SK-MEL-5 (cell line): ENCODE results near the gene CRYBG1. TPM values are rescaled to one million over a fixed set of nuclear protein-coding genes. Genes with fewer than 3 reads are reported as not detected.
A peak's percentile ranks its signal among the peaks of the same experiment; 100 is the strongest.
"Not testable (repeated sequence)": the region's sequence is repeated elsewhere in the genome, so short reads cannot be mapped to it uniquely, and the experiment has no call there.

Source experiments
- DNase-seq: peaks from one replicate; pipeline ENCODE4 v3.0.0-alpha.2; 2016; ENCODE audit warnings: low read depth, low spot score
- in situ Hi-C: cut with HindIII; loops from 2 replicates; pipeline ENCODE4 v1.10.0; 2016; ENCODE audit warnings: low sequenced_read_pairs, high pct_unique_total_duplicates, low pct_unique_long_range_greater_than_20kb
- total RNA-seq: library from RNA; depleted of rRNA; stranded (reverse); fragments of >200 nt; shearing (Covaris generic); gene quantifications from 2 replicates; pipeline ENCODE4 v1.2.3, GENCODE V29; 2014

Gene CRYBG1
- total RNA-seq, 1 experiment from 2014 or later: 0.05 TPM

DNA sequence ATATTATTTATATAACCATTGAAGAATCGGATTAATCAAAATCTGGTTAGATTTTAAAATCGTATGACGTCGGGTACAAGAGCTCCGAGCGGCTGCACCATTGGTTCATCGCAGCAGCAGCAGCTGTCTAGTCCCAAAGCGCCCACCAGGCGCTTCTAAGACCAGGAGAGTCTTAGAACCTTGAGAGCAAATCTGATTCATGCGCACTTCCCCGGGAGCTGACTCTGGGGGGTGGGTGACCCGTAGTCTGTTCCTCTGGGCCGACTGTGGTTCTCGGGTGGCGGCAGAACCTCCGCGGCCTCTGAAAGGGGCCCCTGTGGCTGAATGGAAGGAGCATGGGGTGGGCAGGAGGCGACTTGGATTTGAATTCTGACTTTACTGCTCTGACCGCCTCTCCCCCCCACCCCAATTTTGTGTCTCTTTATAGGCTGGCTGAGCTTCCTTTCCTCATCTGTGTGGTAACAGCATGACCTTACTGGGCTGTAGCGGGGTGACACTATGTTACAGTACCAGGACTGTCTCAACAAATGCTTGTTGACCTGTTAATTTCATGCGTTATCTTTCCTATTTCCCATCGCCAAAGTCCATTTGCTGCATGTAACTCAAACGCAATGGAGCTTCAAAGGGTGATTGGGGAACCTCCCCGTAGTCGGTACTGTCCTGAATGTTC, 149.0 kb downstream of the CRYBG1 start:
- DNase-seq: no peak
- in situ Hi-C loops: no loop called here

DNA sequence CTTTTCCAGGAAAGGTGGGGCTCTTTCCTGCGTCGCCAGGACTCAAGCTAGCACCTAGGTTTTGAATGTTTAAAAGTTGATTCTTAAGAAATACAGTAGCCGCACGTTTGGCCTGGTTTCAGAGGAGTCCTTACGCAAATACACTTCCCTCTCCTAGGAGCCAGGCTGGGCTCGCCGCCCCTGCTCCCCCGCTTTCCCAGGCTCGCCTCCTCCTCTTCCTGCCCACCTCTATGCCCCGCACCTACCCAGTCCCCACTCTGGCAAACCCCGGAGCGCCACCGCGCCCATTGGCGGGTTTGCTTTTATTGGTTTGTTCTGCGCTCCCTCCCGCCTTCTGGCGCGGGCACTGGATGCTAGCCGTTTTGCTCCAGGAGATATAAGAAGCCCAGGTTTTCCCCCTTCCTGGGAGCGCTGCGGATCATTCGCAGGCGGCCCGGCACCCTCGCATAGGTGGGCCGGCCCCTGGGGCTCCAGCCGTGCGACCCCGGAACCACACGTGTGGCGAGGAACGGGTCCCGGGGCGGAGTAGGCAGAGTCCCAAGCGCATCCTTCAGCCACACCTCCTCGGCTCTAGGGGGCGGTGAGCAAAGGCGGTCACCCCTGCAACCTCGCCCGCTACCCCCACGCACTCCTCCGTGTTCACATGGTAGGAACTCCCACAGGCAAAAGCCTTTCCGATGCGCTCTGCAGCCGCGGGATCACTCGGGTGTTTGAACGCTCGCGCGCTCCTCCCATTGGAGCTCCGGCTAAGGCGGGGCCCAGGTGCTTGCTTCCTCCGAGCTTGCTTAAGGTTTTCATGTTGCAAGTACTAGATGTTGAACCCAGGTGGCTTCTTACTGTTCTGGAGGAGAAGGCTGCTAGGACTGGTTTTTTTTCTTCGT, 149.8 kb downstream of the CRYBG1 start:
- no peak for DNase-seq

DNA sequence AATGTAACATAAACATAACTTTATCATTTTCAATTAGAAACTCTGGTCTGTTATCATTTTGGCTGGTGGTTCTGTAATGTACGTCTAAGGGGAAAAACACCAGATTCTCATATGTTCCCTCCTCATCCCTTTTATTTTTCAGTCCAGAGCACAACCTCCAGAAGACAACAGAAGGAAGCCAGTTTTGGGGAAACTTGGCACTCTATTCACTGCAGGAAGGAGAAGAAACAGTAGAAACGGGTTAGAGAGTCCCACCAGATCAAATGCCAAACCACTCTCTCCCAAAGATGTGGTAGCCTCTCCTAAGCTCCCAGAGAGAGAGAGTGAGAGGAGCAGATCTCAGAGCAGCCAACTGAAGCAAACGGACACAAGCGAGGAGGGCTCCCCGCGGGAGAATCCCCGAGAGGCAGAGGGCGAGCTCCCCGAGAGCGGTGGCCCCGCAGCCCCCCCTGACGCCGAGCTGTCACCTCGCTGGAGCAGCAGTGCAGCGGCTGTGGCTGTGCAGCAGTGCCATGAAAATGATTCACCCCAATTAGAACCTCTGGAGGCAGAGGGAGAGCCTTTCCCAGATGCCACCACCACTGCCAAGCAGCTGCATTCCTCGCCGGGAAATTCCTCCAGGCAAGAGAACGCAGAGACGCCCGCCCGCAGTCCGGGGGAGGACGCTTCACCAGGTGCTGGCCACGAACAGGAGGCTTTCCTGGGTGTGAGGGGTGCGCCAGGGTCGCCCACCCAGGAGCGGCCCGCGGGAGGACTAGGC, 151.0 kb downstream of the CRYBG1 start:
- no peak for DNase-seq

More for the DNA sequence above, 149.8 kb downstream of the CRYBG1 start:
- in situ Hi-C loops: no loop called here

DNA sequence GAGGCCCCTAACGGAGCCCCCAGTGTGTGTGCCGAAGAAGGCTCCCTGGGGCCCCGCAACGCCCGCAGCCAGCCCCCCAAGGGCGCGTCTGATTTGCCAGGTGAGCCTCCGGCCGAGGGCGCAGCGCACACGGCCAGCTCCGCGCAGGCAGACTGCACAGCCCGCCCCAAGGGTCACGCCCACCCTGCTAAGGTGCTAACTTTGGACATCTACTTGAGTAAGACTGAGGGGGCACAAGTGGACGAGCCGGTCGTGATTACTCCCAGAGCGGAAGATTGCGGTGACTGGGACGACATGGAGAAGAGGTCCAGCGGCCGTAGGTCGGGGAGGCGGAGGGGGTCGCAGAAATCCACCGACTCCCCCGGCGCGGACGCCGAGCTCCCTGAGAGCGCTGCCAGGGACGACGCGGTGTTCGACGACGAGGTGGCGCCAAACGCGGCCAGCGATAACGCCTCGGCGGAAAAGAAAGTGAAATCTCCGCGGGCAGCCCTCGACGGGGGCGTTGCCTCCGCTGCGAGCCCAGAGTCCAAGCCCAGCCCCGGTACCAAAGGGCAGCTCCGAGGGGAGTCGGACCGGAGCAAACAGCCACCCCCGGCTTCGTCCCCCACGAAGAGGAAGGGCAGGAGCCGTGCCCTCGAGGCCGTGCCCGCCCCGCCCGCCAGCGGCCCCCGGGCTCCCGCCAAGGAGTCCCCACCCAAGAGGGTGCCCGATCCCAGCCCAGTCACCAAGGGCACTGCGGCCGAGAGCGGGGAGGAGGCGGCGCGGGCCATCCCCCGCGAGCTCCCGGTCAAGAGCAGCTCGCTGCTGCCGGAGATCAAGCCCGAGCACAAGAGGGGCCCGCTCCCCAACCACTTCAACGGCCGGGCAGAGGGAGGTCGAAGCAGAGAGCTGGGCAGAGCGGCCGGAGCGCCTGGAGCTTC, 151.8 kb downstream of the CRYBG1 start:
- in situ Hi-C loops: no loop called here
- no peak for DNase-seq

More for the DNA sequence above, 151.0 kb downstream of the CRYBG1 start:
- in situ Hi-C loops: no loop called here

- in situ Hi-C loops: no loop called here
Measured at GRCh38 chr6:106512968-106513574, 152.6 kb downstream of the CRYBG1 start.

GRCh38 chr6:106513808-106514582, 153.5 kb downstream of the CRYBG1 start:
- in situ Hi-C loops: no loop called here
- no peak for DNase-seq

More at GRCh38 chr6:106512968-106513574, 152.6 kb downstream of the CRYBG1 start:
- DNase-seq: no peak

GRCh38 chr6:106514583-106514885, 154.0 kb downstream of the CRYBG1 start:
- in situ Hi-C loops: no loop called here
- no peak for DNase-seq

- in situ Hi-C loops: not testable (repeated sequence)
Measured at GRCh38 chr6:106515582-106515981, 155.1 kb downstream of the CRYBG1 start.

GRCh38 chr6:106516616-106517015, 156.1 kb downstream of the CRYBG1 start:
- in situ Hi-C loops: no loop called here
- DNase-seq: no peak

More at GRCh38 chr6:106515582-106515981, 155.1 kb downstream of the CRYBG1 start:
- DNase-seq: not testable (repeated sequence)

GRCh38 chr6:106517706-106518105, 157.2 kb downstream of the CRYBG1 start:
- in situ Hi-C loops: no loop called here

GRCh38 chr6:106518748-106519147, 158.2 kb downstream of the CRYBG1 start:
- in situ Hi-C loops: no loop called here
- no peak for DNase-seq

More at GRCh38 chr6:106517706-106518105, 157.2 kb downstream of the CRYBG1 start:
- peak; percentile 87 for DNase-seq

GRCh38 chr6:106519460-106520394, 159.2 kb downstream of the CRYBG1 start:
- in situ Hi-C loops: no loop called here
- DNase-seq: peak; percentile 24

DNA sequence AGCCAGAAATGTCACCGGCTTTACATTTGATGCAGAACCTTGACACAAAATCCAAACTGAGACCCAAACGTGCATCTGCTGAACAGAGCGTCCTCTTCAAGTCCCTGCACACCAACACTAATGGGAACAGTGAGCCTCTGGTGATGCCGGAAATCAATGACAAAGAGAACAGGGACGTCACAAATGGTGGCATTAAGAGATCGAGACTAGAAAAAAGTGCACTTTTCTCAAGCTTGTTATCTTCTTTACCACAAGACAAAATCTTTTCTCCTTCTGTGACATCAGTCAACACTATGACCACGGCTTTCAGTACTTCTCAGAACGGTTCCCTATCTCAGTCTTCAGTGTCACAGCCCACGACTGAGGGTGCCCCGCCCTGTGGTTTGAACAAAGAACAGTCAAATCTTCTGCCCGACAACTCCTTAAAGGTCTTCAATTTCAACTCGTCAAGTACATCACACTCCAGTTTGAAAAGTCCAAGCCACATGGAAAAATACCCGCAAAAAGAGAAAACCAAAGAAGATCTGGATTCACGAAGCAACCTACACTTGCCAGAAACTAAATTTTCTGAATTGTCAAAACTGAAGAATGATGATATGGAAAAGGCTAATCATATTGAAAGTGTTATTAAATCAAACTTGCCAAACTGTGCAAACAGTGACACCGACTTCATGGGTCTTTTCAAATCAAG, 160.3 kb downstream of the CRYBG1 start:
- no peak for DNase-seq
- in situ Hi-C loops: no loop called here

DNA sequence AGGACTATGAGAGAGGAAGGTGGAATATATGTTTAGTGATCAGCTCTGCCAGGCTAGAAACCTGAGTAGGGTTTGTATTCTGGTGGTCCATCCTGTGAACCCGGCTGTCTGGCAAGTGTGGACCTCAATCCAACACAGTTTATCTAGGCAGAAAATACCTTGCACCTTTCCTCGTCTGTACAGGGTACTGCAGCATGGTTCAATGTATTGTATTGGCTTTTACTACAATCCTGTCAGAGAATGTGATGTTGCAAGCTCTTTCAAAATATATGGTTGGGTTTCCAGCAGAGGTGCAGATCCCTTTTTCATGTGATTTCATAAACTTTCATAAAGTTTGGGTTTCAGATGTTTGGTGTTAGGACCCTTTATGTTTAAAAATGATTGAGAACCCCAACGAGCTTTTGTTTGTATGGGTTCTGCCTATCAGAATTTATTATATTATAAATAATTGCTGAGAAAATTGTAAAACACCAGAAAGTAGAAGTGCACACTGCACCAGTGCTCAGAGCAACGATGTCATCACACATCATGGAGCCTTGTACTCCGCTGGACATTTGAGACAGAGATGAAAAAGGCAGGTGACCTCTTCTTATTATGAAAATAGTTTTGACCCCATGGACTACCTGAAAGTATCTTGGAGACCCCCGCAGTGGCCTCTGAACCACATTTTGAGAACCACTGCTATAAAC, 162.2 kb downstream of the CRYBG1 start:
- no peak for DNase-seq
- in situ Hi-C loops: no loop called here
